ENCODE data around the gene SLC25A20. TPM values are rescaled to one million over a fixed set of nuclear protein-coding genes. Genes with fewer than 3 reads are reported as not detected.

Gene SLC25A20
- polyA plus RNA-seq, 1 donor (not counting 4 experiments of a cell fraction or from before 2014, with no cell fraction given), result 22.4 TPM

DNA sequence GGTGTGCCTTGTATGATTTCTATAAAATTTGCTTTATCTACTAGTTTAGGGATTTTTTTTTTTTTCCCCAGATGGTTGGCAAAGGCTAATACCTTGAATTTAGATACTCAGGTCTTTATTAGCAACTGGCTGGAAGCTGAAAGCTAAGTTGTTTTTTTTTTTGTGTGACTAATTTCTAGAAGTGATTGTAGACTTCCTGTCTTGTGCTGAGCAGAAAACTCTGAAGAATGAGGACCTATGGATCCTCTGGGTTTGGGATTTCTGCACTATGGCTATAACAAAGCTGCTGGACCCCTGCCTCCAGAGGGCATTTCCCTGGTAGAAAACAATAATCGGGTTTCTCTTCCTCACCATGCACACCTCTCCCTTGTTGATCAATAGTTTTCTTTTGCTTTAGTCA, 30.0 kb upstream of the SLC25A20 start:
- Histone ChIP-seq H3K4me2 (ENCODE audit: control insufficient read depth, extremely low read depth, insufficient read depth, low read depth, low read length) (no peak overlapping the region), H3K9ac (ENCODE audit: control insufficient read depth, extremely low read depth, insufficient read depth, low read length) (no peak overlapping the region), H3K4me1 (ENCODE audit: control insufficient read depth, extremely low read depth, insufficient read depth, low read length) (peaks cover 23% of the 10 kb centered on the region), H3K27me3 (ENCODE audit: control insufficient read depth, extremely low read depth, insufficient read depth, low read length) (no peaks in the 10 kb centered on the region), H3K9me3 (ENCODE audit: control insufficient read depth, low read depth, low read length) (no peaks in the 10 kb centered on the region), H4K20me1 (ENCODE audit: control insufficient read depth, extremely low read depth, insufficient read depth, low read length) (peaks cover 16% of the 10 kb centered on the region), H3K36me3 (ENCODE audit: control insufficient read depth in 2 of 2, extremely low read depth in 1 of 2, insufficient read depth in 2 of 2, low read length in 2 of 2) (peaks cover 3 to 37% of the 10 kb centered on the region in 2 experiments), H3K79me2 (ENCODE audit: control insufficient read depth, insufficient read depth, low read length) (peaks cover 91% of the 10 kb centered on the region), H3K9me1 (ENCODE audit: control insufficient read depth, extremely low read depth, insufficient read depth, low read length) (peaks cover 7% of the 10 kb centered on the region), H3K27ac (ENCODE audit: control insufficient read depth, insufficient read depth, low read length) (no peak overlapping the region), H3K4me3 (ENCODE audit: control insufficient read depth in 2 of 3, extremely low read depth in 1 of 3, insufficient read depth in 2 of 3, low read depth in 1 of 3, low read length in 3 of 3) (no peak overlapping the region), H2AFZ (ENCODE audit: control insufficient read depth, low read length) (no peak overlapping the region)
- FAIRE-seq, result no peak
- dilution Hi-C loops (cut with MboI; ENCODE audit: extremely low pct_ligation_motif_present, low sequenced_read_pairs), result no loop called here
- DNase-seq (ENCODE audit: low read depth, low spot score), result no peak
- TF ChIP-seq CTCF (optimal IDR thresholded peaks at IDR 0.05 in 1 of 3, IDR thresholded peaks at IDR 0.05 in 1 of 3, conservative IDR thresholded peaks at IDR 0.05 in 1 of 3; ENCODE audit: extremely low read depth in 1 of 3, insufficient read depth in 2 of 3, low read length in 3 of 3), result no peak
- TF ChIP-seq EZH2 (IDR thresholded peaks at IDR 0.05; ENCODE audit: low read length), result no peak

GRCh38 chr3:48927928-48928327, 29.2 kb upstream of the SLC25A20 start:
- Histone ChIP-seq H3K9ac (ENCODE audit: control insufficient read depth, extremely low read depth, insufficient read depth, low read length) (no peak overlapping the region), H3K27me3 (ENCODE audit: control insufficient read depth, extremely low read depth, insufficient read depth, low read length) (no peaks in the 10 kb centered on the region), H3K36me3 (ENCODE audit: control insufficient read depth in 2 of 2, extremely low read depth in 1 of 2, insufficient read depth in 2 of 2, low read length in 2 of 2) (peaks cover 3 to 36% of the 10 kb centered on the region in 2 experiments), H3K9me3 (ENCODE audit: control insufficient read depth, low read depth, low read length) (no peaks in the 10 kb centered on the region), H4K20me1 (ENCODE audit: control insufficient read depth, extremely low read depth, insufficient read depth, low read length) (peaks cover 16% of the 10 kb centered on the region), H3K4me1 (ENCODE audit: control insufficient read depth, extremely low read depth, insufficient read depth, low read length) (peaks cover 23% of the 10 kb centered on the region), H3K4me2 (ENCODE audit: control insufficient read depth, extremely low read depth, insufficient read depth, low read depth, low read length) (peak overlapping the region; percentile 45), H3K27ac (ENCODE audit: control insufficient read depth, insufficient read depth, low read length) (peak overlapping the region; percentile 47), H2AFZ (ENCODE audit: control insufficient read depth, low read length) (no peak overlapping the region), H3K9me1 (ENCODE audit: control insufficient read depth, extremely low read depth, insufficient read depth, low read length) (peaks cover 7% of the 10 kb centered on the region), H3K79me2 (ENCODE audit: control insufficient read depth, insufficient read depth, low read length) (peaks cover 91% of the 10 kb centered on the region), H3K4me3 (ENCODE audit: control insufficient read depth in 2 of 3, extremely low read depth in 1 of 3, insufficient read depth in 2 of 3, low read depth in 1 of 3, low read length in 3 of 3) (no peak overlapping the region)
- DNase-seq (ENCODE audit: low read depth, low spot score) (no peak), FAIRE-seq (no peak)
- TF ChIP-seq EZH2 (IDR thresholded peaks at IDR 0.05; ENCODE audit: low read length) (no peak), CTCF (optimal IDR thresholded peaks at IDR 0.05 in 1 of 3, IDR thresholded peaks at IDR 0.05 in 1 of 3, conservative IDR thresholded peaks at IDR 0.05 in 1 of 3; ENCODE audit: extremely low read depth in 1 of 3, insufficient read depth in 2 of 3, low read length in 3 of 3) (no peak)
- dilution Hi-C loops (cut with MboI; ENCODE audit: extremely low pct_ligation_motif_present, low sequenced_read_pairs), result no loop called here
